Endodermal cell (in vitro differentiated cells): ENCODE data around the gene GTF2A2. TPM values are rescaled to one million over a fixed set of nuclear protein-coding genes. Genes with fewer than 3 reads are reported as not detected.

Experiments used
- DNase-seq: peaks from one replicate; pipeline ENCODE4 v3.0.0-alpha.2; 2017
- H3K27ac ChIP-seq: 2 replicates; pipeline ENCODE4 v1.5.1; 2013; ENCODE audit warnings: mild to moderate bottlenecking, low read depth, low read length, moderate library complexity
- H3K27me3 ChIP-seq: 2 replicates; pipeline ENCODE4 v1.6.1; 2013; ENCODE audit warnings: mild to moderate bottlenecking, low read length, moderate library complexity; ENCODE audit not compliant: insufficient read depth, control insufficient read depth, poor library complexity, severe bottlenecking
- H3K36me3 ChIP-seq: 2 replicates; pipeline ENCODE4 v1.7.0; 2013; ENCODE audit warnings: mild to moderate bottlenecking, low read length, moderate library complexity; ENCODE audit not compliant: control insufficient read depth, insufficient read depth
- H3K4me1 ChIP-seq: one replicate; pipeline ENCODE4 v1.7.0; 2013; ENCODE audit warnings: low read length; ENCODE audit not compliant: control insufficient read depth, insufficient read depth
- H3K4me3 ChIP-seq: 2 replicates; pipeline ENCODE4 v1.5.1; 2013; ENCODE audit warnings: mild to moderate bottlenecking, low read length, moderate library complexity
- H3K9ac ChIP-seq: 2 replicates; pipeline ENCODE4 v1.6.1; 2013; ENCODE audit warnings: mild to moderate bottlenecking, low read length, moderate library complexity; ENCODE audit not compliant: poor library complexity, severe bottlenecking; ENCODE audit errors: extremely low read depth
- H3K9me3 ChIP-seq: 2 replicates; pipeline ENCODE4 v1.6.1; 2013; ENCODE audit warnings: mild to moderate bottlenecking, low read length, moderate library complexity; ENCODE audit not compliant: control insufficient read depth
- H3K27ac Mint-ChIP-seq: 2 replicates; pipeline ENCODE4 v1.8.0; 2020; ENCODE audit warnings: mixed read lengths
- H3K27me3 Mint-ChIP-seq: 2 replicates; pipeline ENCODE4 v1.8.0; 2021; ENCODE audit warnings: mild to moderate bottlenecking, mixed read lengths; ENCODE audit not compliant: insufficient read depth
- H3K36me3 Mint-ChIP-seq: 2 replicates; pipeline ENCODE4 v1.8.0; 2020; ENCODE audit warnings: low read depth, mixed read lengths
- H3K4me1 Mint-ChIP-seq: 2 replicates; pipeline ENCODE4 v1.8.0; 2020; ENCODE audit warnings: mixed read lengths
- H3K4me3 Mint-ChIP-seq: 2 replicates; pipeline ENCODE4 v1.8.0; 2020; ENCODE audit warnings: mild to moderate bottlenecking, moderate library complexity, mixed read lengths
- H3K9me3 Mint-ChIP-seq: 2 replicates; pipeline ENCODE4 v1.8.0; 2020; ENCODE audit warnings: mild to moderate bottlenecking, mixed read lengths
- WGBS, 2 experiments: methylation state at CpG; one replicate each; pipeline versions ENCODE4 v1.1.5 to v1.1.7; 2013; ENCODE audit warnings: missing lambda C conversion rate in 2 of 2, mixed read lengths in 1 of 2; ENCODE audit not compliant: insufficient coverage in 1 of 2, insufficient read length in 1 of 2; 5-methylcytosine and 5-hydroxymethylcytosine counted together
- total RNA-seq, 2 donors: library from RNA; stranded (reverse); fragmentation: NEBNext Ultra II Directional in 1 of 2; extraction: Animal tissue kit (Norgen Biotek cat#: 25700) in 1 of 2; gene quantifications; 2 replicates in 1 of 2; 3 replicates in 1 of 2; pipeline ENCODE4 v1.2.1, GENCODE V29; 2021
- TF ChIP-seq, protein P1 (sequence below): fragments of 200-600 bp; sonication (generic); conservative IDR thresholded peaks from 2 replicates; pipeline ENCODE4 v1.5.0; 2021; ENCODE audit warnings: antibody characterized with exemption, mild to moderate bottlenecking

Gene GTF2A2
- total RNA-seq, 2 donors from 2014 or later, result 168 to 246 TPM

DNA sequence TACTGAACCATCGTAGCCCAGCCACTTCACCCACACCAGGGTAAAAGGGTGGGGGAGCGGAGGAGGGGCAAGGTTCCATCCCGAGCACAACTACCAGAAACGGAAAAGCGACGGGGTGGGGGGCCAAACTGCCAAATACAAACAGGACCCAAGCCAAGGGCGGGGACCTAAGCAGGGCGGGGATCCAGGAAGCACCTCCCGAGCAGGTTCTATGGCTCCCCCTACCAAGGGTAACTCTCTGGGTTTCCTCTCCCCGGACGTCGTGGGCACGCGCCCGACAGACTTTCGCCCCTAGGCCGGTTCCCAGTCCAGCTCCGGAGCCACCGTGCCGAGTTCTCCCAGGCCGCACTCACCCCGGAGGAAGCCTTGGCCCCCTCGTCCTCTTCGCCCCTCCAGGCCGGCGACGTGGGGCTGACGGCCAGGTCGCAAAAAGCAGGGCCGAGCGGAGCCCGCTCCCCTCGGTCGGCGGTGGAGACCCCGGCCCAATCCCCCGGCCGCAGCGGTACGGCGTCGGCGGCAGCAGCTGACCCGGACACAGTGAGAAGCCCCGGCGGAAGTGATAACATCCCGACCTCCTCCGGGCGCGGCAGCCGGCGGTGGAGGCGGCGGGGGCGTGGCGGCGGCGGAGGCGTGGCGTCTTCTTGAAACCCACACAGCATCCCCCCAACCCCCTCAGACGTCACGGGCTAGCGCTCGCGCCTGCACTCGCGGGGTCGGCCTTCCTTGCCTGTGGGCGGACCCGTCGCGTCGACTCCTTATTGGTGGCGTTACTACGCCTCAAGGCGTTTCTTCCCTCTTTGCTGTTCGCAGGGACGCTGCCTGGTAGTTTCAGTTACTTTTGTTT, 31.7 kb upstream of the GTF2A2 start, which contains the start of gene BNIP2:
TSS of gene BNIP2 (minus strand) at position 539 of the 844 bp plus-strand sequence. CDS start 6,863 bp downstream, outside the sequence.
- Histone ChIP-seq H3K9me3 (no peaks in the 10 kb centered on the region), H3K36me3 (peaks cover 30% of the 10 kb centered on the region), H3K4me3 (peak within 1 kb of the TSS; percentile 100), H3K9ac (peak within 1 kb of the TSS; percentile 96), H3K27ac (peak within 1 kb of the TSS; percentile 97), H3K27me3 (no peaks in the 10 kb centered on the region), H3K4me1 (peaks cover 4% of the 10 kb centered on the region)
- peak; percentile 99 for DNase-seq
- TF ChIP-seq, protein P1, sequence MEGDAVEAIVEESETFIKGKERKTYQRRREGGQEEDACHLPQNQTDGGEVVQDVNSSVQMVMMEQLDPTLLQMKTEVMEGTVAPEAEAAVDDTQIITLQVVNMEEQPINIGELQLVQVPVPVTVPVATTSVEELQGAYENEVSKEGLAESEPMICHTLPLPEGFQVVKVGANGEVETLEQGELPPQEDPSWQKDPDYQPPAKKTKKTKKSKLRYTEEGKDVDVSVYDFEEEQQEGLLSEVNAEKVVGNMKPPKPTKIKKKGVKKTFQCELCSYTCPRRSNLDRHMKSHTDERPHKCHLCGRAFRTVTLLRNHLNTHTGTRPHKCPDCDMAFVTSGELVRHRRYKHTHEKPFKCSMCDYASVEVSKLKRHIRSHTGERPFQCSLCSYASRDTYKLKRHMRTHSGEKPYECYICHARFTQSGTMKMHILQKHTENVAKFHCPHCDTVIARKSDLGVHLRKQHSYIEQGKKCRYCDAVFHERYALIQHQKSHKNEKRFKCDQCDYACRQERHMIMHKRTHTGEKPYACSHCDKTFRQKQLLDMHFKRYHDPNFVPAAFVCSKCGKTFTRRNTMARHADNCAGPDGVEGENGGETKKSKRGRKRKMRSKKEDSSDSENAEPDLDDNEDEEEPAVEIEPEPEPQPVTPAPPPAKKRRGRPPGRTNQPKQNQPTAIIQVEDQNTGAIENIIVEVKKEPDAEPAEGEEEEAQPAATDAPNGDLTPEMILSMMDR, result no peak
- Mint-ChIP-seq H3K27me3 (peaks cover 9% of the 10 kb centered on the region), H3K9me3 (no peaks in the 10 kb centered on the region), H3K4me3 (peak within 1 kb of the TSS; percentile 93), H3K27ac (peak within 1 kb of the TSS; percentile 98), H3K4me1 (peaks cover 15% of the 10 kb centered on the region), H3K36me3 (peaks cover 22% of the 10 kb centered on the region)
- WGBS, 2 experiments, result 0% methylated on average over 32 to 77 of the region's 78 CpGs

DNA sequence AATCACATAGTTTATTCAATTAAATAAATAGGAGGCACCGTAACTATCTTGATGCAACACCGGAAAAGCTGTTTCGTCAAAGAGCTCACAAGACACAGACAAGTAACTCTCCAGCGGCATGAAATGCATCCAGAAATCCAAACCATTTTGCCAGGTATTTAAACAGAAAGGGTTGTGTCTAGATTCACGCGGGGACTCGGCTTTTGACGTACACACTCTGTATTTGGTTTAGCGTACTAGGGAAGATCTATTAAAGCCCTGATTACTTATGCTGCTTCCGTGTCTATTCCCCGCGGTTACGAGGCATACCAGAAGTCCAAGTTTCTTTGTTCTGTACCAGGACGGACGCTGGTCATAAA, 31.1 kb upstream of the GTF2A2 start:
- Histone ChIP-seq H3K4me3 (peak overlapping the region; percentile 100), H3K27ac (peak overlapping the region; percentile 97), H3K27me3 (no peaks in the 10 kb centered on the region), H3K4me1 (peaks cover 4% of the 10 kb centered on the region), H3K9me3 (no peaks in the 10 kb centered on the region), H3K9ac (peak overlapping the region; percentile 96), H3K36me3 (peaks cover 35% of the 10 kb centered on the region)
- H3K36me3 Mint-ChIP-seq, result peaks cover 24% of the 10 kb centered on the region
- 0 to 1% methylated on average over 8 to 15 of the region's 15 CpGs for WGBS, 2 experiments
- peaks cover 9% of the 10 kb centered on the region for H3K27me3 Mint-ChIP-seq
- peak overlapping the region; percentile 98 for H3K27ac Mint-ChIP-seq
- TF ChIP-seq, protein P1, result no peak
- H3K9me3 Mint-ChIP-seq, result no peaks in the 10 kb centered on the region
- H3K4me3 Mint-ChIP-seq, result peak overlapping the region; percentile 93
- H3K4me1 Mint-ChIP-seq, result peaks cover 15% of the 10 kb centered on the region
- DNase-seq, result no peak

DNA sequence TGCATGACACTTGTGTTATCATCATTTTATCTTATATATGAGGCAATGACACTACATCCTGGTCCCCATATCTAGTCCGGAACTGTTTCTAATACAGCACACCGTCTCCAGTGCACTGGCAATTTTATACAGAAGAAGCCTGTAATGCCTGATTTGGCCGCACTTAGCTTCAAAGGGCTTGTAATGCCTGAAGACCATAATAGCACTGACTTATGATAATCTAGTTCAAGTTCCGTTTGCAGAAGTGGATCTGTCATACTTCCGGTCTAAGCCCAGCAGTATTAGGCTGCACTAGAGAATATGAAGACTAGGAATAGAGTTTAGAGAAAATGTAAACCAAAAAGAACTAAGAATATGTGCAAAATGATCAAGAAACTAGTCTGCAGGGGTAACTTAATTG, 30.5 kb upstream of the GTF2A2 start:
- 65 to 75% methylated on average over 3 to 5 of the region's 5 CpGs for WGBS, 2 experiments
- peak overlapping the region; percentile 96 for H3K9ac ChIP-seq

More for the DNA sequence above, 30.5 kb upstream of the GTF2A2 start:
- H3K27me3 ChIP-seq, result no peaks in the 10 kb centered on the region
- H3K4me1 Mint-ChIP-seq, result peaks cover 15% of the 10 kb centered on the region
- peak overlapping the region; percentile 100 for H3K4me3 ChIP-seq
- H3K4me3 Mint-ChIP-seq, result peak overlapping the region; percentile 93
- peaks cover 29% of the 10 kb centered on the region for H3K36me3 Mint-ChIP-seq
- peaks cover 4% of the 10 kb centered on the region for H3K4me1 ChIP-seq
- no peak overlapping the region for H3K27ac ChIP-seq
- H3K9me3 ChIP-seq, result no peaks in the 10 kb centered on the region
- H3K36me3 ChIP-seq, result peaks cover 40% of the 10 kb centered on the region
- no peak for DNase-seq
- H3K27ac Mint-ChIP-seq, result peak overlapping the region; percentile 20
- H3K27me3 Mint-ChIP-seq, result peaks cover 8% of the 10 kb centered on the region
- TF ChIP-seq, protein P1, result no peak
- H3K9me3 Mint-ChIP-seq, result no peaks in the 10 kb centered on the region
